LNCAP (cell line): ENCODE data around the gene GBX2.

ENCODE experiments used
- TF ChIP-seq, protein P1 (sequence below): fragments of 450-650 bp; IDR thresholded peaks from 2 replicates; pipeline ENCODE4 v1.5.1; 2017; ENCODE audit warnings: mild to moderate bottlenecking

GBX2 gene

GRCh38 chr2:236156095-236156859 lies 11.9 kb downstream of the GBX2 start:
- TF ChIP-seq, protein P1, sequence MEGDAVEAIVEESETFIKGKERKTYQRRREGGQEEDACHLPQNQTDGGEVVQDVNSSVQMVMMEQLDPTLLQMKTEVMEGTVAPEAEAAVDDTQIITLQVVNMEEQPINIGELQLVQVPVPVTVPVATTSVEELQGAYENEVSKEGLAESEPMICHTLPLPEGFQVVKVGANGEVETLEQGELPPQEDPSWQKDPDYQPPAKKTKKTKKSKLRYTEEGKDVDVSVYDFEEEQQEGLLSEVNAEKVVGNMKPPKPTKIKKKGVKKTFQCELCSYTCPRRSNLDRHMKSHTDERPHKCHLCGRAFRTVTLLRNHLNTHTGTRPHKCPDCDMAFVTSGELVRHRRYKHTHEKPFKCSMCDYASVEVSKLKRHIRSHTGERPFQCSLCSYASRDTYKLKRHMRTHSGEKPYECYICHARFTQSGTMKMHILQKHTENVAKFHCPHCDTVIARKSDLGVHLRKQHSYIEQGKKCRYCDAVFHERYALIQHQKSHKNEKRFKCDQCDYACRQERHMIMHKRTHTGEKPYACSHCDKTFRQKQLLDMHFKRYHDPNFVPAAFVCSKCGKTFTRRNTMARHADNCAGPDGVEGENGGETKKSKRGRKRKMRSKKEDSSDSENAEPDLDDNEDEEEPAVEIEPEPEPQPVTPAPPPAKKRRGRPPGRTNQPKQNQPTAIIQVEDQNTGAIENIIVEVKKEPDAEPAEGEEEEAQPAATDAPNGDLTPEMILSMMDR = no peak

GRCh38 chr2:236155406-236155805 lies 12.8 kb downstream of the GBX2 start:
- TF ChIP-seq, protein P1 = no peak

GRCh38 chr2:236146436-236146835 lies 21.8 kb downstream of the GBX2 start:
- TF ChIP-seq, protein P1 = no peak

GRCh38 chr2:236143811-236144210 lies 24.4 kb downstream of the GBX2 start:
- TF ChIP-seq, protein P1 = no peak

- TF ChIP-seq, protein P1 = no peak
These were observed 31.1 kb downstream of the GBX2 start for GRCh38 chr2:236137066-236137465.

- TF ChIP-seq, protein P1 = no peak
These were observed 31.6 kb downstream of the GBX2 start for GRCh38 chr2:236136538-236136937.

GRCh38 chr2:236133410-236134012 lies 34.7 kb downstream of the GBX2 start:
- TF ChIP-seq, protein P1 = no peak
